SK-N-MC (cell line): ENCODE data around the gene CRKL.

ENCODE experiments used
- EZH2 ChIP-seq: fragments of 200-600 bp; sonication (generic); IDR thresholded peaks from one replicate; pipeline ENCODE4 v1.6.1; 2017; ENCODE audit warnings: antibody characterized with exemption
- FOXP2 ChIP-seq: optimal IDR thresholded peaks from 2 replicates; pipeline ENCODE3; 2011; ENCODE audit warnings: mild to moderate bottlenecking, moderate library complexity; ENCODE audit not compliant: insufficient read depth; ENCODE audit errors: extremely low read length, control extremely low read depth
- POLR2AphosphoS5 ChIP-seq: IDR thresholded peaks from 2 replicates; pipeline ENCODE4 v1.6.1; 2012; ENCODE audit warnings: mild to moderate bottlenecking, low read depth, low read length, borderline replicate concordance

DNA sequence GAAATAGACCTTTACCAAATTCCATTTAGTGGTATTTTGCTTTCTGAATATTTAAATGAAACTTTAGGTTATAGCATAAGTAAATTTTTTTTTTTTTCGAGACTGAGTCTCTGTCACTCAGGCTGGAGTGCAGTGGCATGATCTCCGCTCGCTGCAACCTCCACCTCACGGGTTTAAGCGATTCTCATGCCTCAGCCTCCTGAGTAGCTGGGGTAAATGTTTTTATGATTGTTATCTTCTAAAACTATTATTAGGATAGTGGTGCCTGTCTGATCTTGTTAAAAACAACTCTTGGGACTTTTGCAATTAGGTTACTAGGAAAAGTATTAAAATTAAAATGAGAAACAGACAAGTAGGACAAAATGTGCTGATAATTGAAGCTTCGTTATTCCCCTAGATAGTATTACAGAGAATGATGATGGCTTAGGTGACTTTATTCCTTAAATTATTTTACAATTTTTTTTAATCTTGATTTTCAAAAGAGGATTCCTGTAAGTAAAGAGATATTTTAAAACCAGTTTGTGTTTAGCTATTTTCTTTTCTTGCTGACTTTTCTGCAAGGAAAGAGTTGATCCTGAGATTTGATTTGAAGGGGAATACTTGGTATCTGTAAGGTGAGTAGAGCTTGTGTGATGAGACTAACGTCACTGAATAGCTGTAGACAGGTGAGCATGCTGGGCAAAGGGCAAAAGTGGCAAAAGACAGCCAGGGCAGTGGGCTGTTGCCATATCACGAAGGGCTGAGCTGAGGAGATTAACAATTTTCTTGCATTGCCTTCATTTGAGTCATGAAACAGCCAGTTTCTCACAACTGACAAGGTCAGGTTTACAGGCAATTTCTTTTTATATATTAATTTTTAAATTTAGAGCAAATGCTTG lies 20.8 kb downstream of the CRKL start:
- TF ChIP-seq EZH2 (no peak), POLR2AphosphoS5 (no peak), FOXP2 (no peak)
